HTERT RPE-1 (cell line): ENCODE data around the gene FXYD7.
"Not testable (repeated sequence)": the region's sequence is repeated elsewhere in the genome, so short reads cannot be mapped to it uniquely, and the experiment has no call there.

Experiments used
- in situ Hi-C: fragments of 300-500 bp; cut with MboI; formaldehyde crosslinking; loops from 4 replicates; pipeline ENCODE4 v1.14.3; 2020; ENCODE audit warnings: low sequenced_read_pairs

The FXYD7 gene

DNA sequence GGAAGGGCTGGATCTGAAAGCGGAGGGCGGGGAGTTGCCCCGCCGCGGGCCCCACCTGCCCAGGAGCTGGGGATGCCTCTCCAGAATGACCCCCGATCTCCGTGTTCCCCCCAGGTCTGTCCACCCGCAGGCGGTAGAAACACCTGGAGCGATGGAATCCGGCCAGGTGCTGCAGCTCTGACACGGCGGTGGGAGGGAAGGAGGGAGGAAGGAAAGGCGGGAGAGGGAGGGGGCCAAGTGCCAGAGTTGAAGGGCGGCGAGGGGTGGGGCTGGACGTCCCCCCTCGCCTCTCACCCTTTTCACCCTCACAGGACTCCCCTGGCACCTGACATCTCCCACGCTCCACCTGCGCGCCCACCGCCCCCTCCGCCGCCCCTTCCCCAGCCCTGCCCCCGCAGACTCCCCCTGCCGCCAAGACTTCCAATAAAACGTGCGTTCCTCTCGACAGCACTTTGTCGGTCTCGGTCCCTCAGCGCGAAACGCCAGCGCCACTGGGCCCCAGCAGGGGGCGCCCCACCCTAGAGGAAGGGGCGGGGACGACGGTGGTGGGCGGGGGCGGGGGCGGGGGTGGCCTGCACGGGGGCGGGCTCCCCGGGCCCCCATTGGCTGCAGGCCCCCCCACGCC lies 337 bp upstream of the FXYD7 start:
- in situ Hi-C loops: no loop called here

DNA sequence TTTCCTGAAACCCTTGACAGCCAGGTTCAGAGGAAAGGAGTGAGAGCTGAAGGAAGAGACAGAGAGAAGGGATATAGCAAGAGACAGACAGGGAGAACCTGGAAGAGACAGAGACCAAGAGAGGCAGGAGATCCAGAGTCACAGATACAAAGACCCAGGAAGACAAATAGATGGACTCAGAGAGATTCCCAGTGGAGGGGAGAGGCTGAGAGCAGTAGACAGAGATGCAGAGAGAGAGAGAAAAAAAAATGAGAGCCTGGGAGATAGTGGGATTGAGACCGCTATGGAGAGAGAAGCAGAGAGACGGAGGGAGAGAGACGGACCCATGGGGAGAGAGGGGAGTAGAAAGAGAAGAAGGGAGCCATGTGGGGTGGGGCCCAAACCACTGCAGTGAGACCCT lies 763 bp downstream of the FXYD7 start:
- in situ Hi-C loops: no loop called here

DNA sequence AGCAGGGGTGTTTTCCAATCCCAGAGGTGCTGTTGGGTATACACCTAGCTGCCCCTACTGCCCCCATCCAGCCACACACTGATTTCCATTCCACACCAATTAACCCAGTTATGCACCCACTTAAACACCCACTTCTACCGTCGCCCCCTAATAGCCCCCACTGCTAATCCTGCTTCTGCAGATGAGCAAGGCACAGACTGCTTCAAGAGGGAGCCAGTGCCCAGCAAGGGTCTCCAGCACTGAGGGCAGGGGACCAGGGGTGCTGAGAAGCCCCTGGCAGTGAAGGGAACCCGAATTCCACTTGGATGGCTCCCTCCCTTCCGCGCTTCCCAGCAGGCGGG lies 1.2 kb downstream of the FXYD7 start:
- in situ Hi-C loops: no loop called here

DNA sequence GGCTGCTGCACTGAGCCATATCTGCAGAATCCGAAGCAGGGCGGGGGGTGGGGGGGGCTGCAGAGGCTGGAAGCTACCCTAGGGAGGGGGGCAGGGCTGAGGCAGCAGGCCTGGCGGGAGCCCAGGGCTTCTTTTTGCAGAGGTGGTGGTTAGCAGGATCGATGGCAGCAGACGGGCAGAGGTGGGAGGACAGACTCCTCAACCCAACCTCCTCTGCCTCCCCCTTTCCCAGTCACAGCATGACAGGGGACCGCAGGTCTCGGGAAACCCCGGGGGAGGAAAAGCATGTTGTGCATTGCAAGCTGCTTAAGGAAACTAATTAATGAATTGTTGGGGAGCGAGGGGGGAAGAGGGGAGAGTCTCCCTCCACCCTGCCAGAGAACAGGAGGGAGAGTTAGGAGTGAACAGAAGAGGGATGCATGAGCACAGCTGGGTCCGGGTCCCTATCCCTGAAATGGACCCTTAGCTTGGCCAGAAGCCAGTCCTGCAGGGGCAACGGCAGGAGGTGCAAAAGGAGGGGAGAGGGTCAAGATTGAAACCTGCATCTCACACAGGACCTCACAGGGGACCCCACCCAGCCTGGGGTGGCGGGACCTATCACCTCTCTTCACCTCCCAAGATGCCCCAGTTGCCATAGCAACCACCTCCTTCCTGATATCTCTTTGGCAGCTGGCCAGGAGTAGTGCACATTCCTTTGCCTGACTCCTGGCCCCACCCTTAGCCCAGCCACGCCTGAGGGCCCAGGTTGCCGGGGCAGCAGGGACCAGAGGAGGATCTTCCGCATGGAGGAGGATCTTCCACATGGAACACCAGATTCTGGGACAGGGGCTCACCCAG lies 1.8 kb downstream of the FXYD7 start:
- in situ Hi-C loops: no loop called here

DNA sequence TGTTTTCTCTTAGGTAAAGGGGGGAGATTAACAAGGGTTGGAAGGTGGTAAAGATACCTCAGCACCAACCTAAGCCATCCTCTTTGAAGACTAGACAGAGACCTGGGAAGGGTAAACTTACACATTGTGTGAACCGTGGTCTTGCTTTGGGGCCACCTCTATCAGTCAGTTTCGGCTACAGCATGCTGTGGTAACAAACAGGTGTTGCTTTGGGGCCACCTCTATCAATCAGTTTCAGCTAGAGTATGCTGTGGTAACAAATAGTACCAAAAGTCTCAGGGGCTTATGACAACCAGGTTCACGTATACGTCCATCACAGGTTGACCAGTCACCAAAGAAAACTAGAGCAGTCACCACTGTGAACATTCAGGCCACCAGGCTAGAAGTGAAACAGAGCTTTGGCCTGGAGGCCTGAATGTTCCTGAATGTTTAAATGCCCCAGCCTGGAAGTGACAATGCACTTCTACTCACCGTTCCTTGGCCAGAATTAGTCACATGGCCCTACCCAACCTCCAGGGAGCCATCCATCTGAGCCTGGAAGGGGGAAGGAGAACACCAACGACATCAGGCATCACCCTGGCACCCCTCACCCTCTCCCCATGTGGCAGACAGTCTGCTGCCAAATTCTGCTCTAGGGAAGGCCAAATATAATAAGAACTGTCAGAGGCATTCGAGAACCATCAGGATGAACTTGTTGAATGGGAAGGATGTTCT lies 3.8 kb downstream of the FXYD7 start:
- in situ Hi-C loops: no loop called here

DNA sequence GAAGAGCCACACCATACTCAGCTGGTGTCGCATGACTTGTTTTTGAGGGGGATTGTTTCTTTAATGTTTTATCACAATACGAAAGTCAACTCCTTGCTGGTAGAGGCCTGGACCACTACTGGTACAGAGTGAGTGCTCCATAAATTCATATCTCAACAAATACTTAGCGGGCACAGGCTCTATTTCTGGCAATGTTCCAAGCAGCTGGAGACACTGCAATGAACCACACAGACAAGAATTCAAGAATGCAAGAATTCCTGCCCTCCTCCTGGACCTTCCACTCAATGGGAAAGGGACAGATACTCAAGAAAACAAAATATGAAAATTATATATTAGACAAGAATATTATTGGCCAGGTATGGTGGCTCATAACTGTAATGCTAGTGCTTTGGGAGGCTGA lies 6.4 kb downstream of the FXYD7 start:
- in situ Hi-C loops: no loop called here

DNA sequence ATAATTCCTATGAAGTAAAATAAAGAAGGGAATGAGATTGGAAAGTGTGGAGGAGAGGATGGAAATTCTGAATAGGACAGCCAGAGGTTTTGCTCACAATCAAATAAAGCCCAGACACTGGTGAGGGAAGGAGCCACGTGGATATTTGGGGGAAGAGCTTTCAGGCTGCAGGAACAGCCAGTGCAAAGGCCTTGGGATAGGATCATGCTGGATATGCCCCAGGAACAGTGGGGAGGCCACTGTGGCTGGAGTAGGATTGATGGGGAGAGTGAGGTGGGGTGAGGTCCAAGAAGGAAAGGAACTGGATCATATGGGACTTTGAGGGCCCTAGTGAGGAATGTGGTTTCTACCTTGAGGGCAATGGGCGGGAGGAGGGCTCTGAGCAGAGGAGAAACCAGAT lies 7.4 kb downstream of the FXYD7 start:
- in situ Hi-C loops: no loop called here

DNA sequence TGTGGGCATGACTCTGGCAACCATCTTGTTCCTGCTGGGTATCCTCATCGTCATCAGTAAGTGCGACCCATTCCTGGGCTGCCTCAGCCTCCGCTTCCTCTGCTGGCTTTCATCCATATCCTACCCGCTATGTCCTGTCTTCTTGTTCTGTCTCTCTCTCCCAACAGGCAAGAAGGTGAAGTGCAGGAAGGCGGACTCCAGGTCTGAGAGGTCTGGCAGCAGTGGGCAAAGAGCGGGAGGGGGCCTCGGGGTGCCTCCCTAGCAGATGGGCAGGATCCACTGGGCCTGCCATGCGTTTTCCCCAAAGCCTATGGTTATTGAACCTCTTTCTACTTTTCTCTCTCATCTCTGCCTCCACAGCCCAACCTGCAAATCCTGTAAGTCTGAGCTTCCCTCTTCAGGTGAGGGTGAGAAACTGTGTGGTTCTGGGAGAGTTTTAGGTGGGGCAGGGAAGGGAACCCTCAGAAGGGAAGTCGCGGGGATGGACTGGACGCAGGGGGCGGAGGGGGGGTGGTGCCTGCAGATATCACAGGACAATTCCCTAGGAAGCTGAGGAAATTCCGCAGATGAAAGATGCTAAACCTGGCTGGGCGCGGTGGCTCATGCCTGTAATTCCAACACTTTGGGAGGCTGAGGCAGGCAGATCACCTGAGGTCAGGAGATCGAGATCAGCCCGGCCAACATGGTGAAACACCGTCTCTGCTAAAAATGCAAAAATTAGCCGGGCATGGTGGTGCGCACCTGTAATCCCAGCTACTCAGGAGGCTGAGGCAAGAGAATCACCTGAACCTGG lies 8.4 kb downstream of the FXYD7 start:
- in situ Hi-C loops: no loop called here

DNA sequence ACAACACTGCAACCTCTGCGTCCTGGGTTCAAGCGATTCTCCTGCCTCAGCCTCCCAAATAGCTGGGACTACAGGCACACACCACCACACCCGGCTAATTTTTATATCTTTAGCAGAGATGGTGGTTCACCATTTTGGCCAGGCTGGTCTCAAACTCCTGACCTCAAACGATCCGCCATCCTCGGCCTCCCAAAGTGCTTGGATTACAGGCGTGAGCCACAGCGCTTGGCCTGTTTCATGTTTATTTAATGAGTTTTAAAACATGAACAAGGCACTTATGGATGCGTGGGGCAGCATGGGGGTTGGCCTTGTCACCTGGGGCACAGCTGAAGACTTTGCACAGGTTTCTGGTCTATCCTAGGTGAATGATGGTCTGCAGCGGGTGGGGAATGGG lies 10.1 kb downstream of the FXYD7 start:
- in situ Hi-C loops: not testable (repeated sequence)

DNA sequence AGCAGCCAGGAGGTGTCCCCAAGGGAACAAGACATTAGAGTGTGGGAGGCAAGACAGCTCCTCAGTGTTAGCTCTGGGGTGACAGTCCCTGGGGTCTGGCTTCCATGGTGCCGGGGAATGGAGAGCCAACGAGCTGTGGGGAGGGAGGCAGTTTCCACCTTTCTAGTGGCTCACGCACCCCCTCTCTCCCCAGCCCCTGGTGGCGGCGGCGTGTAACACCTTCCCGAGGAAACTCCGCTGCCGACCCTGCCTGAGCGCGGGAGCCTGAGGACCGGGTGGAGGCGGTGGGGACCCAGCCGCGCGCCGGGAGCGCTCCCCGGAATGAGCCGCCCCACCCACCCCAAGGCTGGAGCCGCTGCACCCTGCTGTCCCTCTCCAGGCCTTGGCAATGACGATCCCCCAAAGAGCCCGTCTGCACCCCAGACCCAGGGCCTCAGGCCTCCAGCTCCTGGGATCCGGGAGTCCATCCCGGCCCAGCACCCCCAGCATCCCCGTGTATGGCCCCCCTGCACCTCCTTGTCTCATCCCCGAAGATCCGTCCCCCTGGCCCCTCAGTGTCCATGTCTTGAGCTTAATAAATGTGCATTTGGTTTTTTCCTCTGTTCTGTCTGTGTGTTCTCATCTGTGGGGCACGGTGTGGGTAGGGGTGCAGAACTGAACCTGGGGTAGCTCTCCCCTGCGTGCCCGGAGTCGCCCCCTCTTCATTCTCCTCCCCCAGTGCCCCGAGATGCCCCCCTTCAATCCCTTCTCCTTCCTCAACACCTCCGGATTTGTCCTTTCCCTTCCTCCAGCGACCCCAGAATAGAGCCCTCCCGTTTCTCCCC lies 10.9 kb downstream of the FXYD7 start:
- in situ Hi-C loops: no loop called here

DNA sequence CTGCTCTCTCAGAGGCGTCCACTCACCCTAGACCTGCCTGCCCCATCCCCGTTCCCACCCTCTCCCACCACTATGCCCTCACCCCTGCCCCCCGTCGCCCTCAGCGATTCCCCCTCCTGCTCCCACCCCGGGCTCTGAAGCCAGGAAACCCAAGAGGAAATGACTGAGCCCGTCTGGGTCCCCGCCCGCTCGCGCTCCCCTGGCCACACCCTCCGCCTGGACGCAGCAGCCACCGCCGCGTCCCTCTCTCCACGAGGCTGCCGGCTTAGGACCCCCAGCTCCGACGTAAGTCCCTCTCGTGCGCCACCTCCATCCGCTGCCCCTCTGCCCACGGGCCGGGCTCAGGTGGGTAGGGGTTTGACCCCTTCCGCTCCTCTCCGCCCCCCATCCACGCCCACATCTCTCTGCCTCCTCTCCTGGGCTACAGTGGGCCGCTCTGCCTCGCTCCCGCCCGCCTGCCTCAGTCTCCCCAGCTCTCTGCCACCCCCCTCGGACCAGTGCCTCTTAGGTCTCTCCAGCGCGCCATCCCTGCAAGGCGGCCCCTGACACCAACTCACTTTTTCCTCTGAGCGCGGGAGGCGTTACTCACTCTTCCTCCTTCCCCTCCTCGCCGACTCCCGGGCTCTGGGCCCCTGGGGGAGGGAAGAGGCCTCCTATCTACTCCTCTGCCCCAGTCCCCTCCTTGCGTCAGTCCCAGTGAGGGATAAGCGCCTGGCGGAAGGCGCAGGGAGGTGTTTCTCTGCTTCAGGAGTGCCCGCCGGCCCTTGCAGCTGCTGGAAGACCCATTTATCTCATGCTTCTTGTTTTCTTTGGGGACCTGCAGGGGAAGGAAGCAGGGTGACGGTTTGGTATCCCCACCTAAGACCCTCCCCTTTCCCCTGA lies 11.7 kb downstream of the FXYD7 start, which contains the start of gene FXYD5:
FXYD5 (plus strand) TSS at position 211 of the 882 bp plus-strand sequence. CDS start 816 bp downstream, outside the sequence.
- in situ Hi-C loops: no loop called here

DNA sequence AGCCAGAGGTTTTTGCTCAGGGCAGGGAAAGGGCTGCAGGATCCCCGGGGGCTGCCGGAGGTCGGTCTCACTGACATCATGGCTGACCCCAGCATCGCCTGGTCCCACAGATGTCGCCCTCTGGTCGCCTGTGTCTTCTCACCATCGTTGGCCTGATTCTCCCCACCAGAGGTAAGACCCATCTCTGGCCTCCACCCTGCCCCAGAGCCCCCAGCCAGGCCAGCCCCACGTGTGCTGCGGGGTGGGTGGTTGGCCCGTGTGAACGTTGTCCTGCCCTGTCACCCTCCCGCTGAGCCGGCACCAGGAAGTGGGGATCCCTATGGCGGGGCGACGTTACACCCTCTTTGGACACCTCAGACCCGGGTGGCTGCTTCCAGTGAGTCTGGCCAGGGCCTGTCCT lies 12.4 kb downstream of the FXYD7 start:
- in situ Hi-C loops: no loop called here

DNA sequence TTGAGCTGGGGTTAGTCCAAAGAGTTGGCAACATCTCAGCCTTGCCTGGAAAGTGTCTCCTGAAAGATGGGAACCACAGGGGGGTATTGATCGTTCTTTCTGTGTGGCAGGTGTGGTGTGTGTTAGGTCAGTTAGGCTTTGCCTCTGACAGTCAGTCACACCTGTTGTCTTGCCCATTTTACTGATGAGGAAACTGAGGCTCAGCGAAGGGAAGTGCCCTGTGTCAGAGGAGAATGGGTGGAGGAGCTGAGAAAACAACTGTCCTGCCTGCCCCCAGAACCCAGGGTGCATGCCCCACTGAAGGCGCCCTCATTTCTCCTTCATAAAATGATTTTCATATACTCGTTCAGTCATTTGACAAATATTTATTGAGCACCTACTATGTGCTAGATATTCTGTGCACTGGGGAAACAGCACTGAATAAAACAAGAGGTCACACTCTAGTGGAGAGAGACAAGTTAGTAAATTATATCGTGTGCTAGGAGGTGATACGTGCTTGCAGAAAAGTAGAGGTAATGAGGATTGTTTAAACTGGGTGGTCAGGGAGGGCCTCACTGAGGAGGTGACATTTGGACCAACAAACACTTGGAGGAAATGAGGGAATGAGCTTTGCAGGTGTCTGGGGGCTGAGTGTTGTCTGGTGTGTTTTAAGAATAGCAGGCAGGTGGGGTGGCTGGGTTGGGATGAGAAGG lies 13.1 kb downstream of the FXYD7 start:
- in situ Hi-C loops: no loop called here

DNA sequence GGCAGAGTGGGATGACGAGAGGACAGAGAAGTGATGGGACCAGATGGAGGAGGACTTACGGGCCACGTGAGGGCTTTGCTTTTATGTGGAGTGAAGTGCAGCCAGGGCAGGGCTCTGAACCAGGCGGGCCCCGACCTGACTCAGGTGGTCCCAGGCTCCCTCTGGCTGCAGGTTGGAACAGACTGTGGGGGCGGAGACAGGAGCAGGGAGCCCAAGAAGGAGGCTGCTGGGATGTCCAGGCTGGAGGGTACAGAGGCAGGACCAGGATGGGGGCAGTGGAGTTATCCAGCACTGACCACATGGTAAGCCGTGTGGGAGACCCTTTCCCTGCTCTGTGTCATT lies 13.6 kb downstream of the FXYD7 start:
- in situ Hi-C loops: no loop called here

DNA sequence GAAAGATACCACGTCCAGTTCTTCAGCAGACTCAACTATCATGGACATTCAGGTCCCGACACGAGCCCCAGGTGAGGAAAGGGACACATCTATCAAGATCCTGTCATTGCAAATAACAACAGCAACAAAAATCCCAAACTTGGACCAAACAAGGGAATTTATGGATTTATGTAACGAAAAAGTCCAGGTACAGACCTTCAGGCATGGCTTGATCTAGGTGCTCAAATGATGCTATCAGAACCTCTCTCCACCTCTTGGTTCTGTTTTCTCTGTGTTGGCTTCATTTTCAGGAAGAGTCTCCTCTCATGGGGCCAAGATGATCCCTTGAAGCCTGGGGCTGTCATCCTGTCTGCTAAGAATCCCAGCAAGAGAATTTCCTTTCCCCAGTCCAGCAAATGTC lies 14.4 kb downstream of the FXYD7 start:
- in situ Hi-C loops: no loop called here

DNA sequence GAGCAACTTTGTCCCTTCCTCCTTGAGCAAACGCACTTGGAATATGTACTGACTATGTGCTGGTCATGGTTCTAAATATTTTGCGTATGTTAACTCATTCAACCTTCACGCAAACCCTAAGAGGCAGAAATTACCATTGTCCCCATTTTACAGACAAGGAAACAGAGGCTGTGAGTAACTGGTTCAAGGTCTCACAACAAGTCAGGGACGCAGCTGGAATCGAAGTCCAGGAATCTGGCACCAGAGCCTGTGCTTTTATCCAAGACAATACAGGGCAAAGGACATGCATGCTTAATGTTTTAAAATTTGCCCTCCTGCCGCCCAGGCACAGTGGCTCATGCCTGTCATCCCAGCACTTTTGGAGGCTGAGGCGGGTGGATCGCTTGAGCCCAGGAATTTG lies 16.6 kb downstream of the FXYD7 start:
- in situ Hi-C loops: no loop called here

DNA sequence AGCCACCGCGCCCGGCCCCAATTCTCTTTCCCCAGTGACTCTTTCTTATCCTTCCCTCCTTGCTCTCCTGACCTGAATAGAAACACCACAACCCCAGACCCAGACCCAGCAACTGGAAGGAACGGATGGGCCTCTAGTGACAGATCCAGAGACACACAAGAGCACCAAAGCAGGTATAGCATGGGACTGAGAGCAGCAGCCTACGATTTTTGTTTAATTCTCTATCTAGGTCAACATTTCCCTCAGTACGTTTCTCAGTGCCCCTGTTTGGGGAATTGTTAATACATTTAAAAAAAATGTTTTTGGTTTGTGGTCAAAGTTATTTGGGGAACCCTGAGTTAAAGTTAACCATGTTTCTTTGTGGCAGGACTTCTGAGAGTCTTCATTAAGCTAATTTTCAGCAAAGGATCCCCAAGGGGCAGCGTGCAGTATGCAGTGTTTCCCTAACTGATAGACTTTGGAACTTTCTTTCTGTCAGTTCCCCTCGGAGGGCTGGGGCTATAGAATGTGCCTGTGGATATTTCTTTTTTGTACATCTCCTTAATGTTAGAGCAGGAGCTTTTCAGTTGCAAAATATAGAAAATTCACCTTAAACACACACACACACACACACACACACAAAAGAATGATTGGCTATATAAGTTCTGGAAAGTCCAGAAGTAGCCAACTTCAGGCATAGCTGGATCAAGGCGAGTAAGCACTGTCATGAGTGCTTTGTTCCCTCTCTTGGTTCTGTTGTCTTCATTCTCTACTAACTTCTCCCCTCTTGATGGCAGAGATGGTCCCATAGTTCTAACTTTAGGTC lies 17.8 kb downstream of the FXYD7 start:
- in situ Hi-C loops: no loop called here

DNA sequence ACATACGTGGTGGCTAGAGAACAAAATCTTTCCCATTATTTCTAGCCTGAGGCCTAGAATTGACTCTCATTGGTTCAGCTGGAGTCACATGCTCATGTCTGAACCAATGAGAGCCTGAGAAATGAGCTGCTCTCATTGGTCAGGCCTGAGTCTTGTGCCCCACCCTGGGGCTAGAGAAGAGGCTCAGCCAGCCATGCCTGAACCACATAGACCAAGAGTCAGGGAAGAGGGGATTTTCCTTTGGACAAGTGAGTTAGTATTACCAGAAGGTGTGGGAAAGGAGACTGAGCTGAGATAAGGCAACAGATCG lies 18.3 kb downstream of the FXYD7 start:
- in situ Hi-C loops: no loop called here
